Amygdala (tissue), 56 donors: ENCODE results near the gene ALKBH6.
"Not testable (repeated sequence)": the region's sequence is repeated elsewhere in the genome, so short reads cannot be mapped to it uniquely, and the experiment has no call there.

Experiments
- DNase-seq, 56 donors: peaks; one replicate each; lab custom pipeline; 2025; lab: John Stamatoyannopoulos, UW

The ALKBH6 gene

DNA sequence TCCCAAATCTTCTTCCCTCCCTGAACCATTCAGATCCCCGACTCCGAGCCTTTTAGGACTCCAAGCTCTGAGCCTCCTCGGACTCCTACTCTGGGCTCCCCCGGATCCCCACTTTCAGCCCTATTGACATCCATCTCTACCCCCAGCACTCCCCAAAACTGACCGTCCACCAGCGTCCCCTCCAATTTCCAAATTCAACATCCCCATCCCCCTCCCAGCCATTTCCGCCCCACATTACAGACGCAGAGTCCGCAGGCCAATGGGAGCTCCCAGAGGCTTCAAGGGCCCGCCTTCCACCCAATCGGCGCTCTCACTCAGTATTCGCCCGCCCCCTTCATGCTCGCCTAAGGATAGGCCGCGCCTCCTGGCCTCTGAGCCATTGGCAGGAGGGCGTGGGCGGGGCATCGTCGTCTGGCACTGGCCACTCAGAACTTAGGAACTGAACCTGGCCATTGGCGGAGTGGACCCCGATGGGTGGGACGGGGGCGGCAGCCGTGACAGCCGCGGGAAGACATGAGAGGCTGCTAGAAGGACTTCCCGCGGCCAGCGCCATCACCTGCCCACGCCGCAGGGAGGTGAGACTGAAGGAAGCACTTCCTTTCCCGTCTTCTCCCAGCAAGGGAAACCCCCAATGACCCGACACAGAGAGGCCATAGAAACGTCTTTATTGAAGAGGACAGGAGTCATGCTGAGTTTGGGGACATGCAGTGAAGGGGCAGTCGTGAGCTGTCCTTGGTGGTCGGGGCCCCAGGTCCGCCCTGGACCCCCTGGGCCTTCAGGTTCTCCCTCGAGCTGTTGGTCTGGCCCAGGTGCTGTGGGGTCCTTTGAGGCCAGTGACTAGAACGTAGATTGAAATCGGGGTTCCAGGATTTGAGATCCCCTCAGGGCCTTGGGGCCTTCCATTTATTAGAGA, at the start of gene ALKBH6:
TSS of gene ALKBH6 (minus strand) at position 202 of the 913 bp plus-strand sequence. CDS start 816 bp downstream, outside the sequence.
- peak; percentile 68 to 100 (median 98) for DNase-seq

DNA sequence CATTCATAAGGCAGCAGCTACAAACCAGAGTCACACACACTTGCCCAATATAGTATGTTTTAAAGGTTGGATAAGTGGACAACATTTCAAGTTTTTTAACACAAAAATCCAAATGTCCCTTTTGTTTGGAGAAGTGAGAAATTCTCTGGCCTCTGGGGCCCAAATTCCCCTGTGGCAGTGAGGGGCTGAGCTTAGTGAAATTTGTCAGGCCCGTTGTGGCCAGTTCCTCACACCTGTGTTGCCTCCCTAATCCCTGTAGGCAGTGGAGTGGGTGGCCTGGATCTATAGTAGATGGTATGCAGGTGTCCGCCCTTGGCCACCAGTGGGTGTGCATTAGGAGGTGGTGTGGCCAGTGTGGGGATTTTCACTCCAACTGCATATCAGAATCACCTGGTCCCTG, 47.4 kb upstream of the ALKBH6 start:
- DNase-seq, result no peak

DNA sequence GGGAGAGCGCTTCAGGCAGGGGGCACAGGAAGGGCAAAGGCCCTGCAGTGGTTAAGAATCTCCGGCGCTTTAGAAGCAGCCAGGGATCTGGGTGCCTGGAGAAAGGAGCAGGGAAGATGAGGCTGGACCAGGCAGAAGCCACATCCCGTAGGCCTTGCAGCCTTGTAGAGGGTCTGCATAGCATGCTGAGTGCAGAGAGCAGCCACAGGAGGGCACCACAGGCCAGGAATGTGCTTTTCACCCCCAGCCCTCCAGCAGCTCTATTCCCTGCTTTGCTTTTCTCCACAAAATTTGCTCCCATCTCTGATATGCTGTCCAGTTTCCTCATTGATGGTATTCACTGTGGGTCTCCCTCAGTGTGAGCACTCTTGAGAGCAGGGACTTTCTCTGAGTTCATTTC, 46.4 kb upstream of the ALKBH6 start:
- DNase-seq, result peak in 51 of 56 donors; percentile 10 to 85 (median 58)

DNA sequence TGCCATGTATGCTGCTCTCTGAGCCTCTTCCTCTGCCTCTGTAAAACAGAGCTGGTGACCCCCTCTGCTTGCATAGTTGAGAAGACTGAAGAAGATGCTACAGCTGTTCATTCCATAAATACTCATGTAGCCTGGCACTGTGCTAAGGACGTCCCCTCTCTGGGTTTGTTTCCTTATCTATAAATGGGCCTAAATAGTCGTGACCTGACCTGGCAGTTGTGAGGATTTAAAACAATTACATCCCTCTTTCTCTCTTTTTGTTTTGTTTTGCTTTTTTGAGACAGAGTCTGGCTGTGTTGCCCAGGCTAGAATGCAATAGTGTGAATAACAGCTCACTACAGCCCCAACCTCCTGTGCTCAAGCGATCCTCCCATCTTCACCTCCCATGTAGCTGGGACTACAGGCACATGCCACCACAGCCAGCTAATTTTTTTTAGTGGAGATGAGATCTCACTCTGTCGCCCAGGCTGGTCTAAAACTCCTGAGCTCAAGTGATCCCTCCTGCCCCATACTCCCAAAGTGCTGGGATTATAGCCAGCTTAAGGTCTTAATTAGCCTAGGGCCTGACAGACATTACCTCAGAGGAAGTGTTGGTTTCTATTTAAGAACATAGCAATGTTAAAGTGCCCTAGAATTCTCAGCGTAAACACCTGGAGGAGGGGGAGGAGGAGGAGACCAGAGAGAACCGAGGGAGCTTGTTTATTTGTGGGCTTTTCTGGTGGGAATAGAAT, 45.3 kb upstream of the ALKBH6 start:
- DNase-seq, result no peak

DNA sequence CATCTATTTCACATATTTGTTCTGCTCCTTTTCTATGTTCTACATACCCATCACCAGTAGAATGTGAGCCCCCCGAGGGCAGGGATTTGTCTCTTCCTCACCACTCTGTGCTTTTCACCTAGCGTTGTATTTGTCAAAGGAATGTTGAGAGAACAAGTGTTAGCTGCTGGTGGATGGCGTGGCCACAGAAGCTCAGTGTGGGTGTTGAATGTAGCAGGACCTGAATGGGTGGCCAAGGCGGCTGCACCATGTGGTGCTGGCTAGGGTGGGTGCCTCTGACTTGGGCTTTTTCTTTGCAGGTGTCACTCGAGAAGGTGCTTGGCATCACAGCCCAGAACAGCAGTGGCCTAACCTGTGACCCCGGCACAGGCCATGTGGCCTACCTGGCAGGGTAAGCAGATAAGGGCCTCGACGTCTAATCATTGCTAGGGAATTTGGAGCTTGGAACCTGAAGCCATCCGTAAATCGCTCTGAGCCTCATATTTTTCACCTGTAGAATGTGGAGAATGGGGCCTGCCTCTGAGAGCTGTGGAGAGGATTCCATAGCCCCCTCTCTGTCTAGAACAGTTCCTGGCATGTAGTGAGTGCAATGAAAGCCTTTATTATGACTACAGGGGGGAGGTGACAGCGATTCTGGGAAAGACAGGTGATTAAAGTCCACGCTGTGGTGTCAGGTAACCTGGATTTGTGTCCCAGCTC, 44.6 kb upstream of the ALKBH6 start:
- DNase-seq, result no peak

DNA sequence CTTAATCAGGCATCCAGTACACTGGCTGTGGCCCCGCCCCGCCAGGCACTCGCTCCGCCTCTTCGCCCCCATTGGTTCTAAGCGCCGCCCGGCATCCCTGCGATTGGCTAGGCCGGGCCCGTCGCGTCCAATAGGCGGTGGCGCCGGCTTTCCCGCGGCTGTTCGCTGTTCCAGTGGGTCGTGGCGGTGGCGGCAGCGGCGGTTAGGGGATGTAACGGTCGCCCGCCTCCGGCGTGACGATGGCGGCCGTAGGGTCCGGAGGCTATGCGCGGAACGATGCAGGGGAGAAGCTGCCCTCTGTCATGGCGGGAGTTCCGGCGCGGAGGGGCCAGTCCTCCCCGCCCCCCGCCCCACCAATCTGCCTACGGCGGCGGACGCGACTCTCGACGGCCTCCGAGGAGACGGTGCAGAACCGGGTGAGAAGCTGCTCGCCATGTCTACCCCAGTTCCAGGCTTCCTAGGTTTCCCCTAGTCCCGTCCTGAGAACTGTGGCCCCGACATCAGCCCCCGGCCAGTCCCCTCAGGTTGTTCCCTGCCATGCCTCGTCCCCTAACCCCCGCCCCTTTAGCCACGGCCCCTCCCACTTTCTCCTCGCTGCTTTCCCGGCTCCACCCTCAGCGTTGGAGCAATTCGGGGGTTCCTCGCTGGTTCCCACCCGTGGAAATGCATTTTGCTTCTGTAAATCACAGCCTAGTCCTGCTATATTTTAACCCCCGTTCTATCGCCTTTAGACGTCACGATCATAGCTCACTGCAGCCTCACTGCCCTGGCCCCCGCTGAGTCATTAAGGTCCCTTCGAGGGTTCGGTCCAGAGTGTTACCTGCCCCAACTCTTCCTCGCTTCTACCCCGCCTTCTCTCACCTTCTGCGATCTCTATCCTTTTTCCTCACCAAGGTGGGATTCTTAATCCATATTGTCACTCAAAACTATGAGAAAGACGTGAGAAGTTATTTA, 41.0 kb upstream of the ALKBH6 start, which contains the start of gene WDR62:
TSS of gene WDR62 (plus strand) at position 165 of the 954 bp plus-strand sequence. CDS start at position 240, 75 bp downstream.
- DNase-seq, result peak in 54 of 56 donors; percentile 83 to 100 (median 97)

DNA sequence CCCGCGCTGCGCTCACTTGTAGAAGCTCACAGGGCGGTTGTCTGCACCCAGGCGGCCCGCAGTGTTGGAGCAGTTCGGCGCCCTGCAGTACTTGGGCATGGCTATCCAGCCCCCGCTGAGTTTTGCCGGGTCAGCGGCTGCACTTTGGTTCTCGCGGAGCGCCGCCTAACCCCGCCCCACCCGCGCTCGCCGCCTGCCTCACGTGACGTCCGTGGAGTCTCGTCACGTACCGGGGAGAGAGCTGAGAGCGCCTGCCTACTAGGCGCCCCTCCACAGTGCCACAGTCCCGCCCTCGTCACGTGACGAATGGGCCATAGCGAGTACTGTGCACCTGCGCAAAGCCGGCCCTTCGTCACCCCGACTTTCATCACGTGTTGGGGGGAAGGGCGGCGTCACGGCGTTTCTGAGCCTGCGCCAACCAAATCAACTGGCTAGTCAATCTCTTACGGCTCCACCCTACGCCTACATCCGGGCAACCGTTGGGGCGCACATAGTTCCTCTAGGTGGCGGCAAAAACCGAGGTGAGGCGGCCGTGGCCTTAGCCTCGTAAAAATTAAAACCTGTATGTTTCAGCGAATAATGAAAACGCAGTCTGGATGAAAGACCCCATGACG, 40.2 kb upstream of the ALKBH6 start, which contains the start of gene THAP8:
TSS of gene THAP8 (minus strand) at position 167 of the 614 bp plus-strand sequence. CDS start at position 99, 68 bp downstream.
- peak; percentile 94 to 100 (median 99) for DNase-seq

DNA sequence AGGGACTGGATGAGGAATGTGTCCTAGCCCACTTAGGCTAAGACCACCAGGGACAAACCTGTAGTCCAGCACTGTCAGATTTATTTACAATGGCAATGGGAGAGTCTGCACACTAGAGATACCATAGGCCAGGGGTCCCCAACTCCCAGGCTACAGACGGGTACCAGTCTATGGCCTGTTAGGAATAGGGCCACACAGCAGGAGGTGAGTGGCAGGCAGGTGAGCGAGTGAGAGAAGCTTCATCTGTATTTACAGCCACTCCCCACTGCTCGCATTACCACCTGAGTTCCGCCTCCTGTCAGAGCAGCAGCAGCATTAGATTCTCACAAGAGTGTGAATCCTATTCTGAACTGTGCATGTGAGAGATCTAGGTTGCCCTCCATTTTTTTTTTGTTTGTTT, 37.6 kb upstream of the ALKBH6 start:
- DNase-seq, result no peak

DNA sequence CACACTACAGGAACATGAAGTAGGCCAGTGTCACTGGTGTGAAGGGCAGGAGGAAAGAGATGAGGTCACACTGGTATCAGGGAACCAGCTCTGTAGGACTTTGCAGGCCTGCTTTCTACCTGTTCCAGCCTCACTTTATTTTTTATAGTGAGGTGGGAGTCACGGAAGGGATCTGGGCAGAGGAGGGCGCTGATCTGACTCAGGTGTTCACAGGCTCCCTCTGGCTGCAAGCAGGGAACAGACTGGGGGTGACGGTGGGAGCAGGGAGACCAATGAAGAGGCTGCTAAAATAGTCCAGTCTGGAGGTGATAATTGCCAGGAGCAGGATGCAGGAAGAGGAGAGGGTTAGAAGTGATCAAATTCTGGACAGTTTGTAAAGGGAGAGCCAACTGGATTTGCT, 37.2 kb upstream of the ALKBH6 start:
- peak in 2 of 56 donors; percentile 8 to 15 for DNase-seq

DNA sequence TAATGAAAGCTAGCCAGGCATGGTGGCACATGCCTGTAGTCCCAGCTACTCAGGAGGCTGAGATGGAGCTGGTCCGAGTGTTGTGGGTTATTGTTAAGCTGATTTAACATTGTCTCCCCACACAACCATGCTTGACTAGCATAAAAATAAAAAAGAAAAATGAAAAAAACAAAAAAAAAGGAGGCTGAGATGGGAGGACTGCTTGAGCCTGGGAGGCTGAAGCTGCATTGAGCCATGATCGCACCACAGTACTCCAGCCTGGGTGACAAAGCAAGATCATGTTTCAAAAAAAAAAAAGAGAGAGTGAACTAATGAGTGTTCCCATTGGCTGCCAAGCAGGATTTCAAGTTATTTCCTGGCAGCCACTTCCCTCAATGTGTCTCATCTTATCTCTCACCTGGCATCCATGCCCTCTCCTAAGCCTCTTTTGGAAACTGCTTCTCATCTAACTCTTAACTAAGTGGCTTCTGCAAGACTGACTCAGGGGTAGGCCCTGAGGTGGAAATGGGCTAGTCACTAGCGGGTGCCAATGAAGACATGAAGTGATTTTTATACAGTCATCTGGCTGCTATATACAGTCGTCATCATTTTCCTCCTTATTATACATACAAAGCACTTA, 35.2 kb upstream of the ALKBH6 start:
- DNase-seq, result no peak

DNA sequence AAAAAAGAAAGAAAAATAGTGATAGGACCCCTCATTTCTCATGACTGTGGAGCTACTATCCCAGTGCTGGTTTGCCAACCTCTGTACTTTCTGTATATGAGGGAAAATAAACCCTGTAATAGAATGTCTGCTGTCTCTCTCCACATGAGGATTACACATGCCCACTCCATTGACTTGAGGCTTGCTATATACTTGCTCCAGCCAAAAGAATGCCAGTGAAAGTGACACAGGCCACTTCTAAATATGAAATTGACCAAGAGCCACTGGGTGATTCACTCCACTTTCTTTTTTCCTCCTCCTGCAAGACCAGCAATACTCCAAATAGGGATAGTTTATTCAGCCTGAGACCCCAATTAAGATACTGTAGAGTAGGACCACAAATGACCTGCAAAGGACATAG, 33.8 kb upstream of the ALKBH6 start:
- no peak for DNase-seq

DNA sequence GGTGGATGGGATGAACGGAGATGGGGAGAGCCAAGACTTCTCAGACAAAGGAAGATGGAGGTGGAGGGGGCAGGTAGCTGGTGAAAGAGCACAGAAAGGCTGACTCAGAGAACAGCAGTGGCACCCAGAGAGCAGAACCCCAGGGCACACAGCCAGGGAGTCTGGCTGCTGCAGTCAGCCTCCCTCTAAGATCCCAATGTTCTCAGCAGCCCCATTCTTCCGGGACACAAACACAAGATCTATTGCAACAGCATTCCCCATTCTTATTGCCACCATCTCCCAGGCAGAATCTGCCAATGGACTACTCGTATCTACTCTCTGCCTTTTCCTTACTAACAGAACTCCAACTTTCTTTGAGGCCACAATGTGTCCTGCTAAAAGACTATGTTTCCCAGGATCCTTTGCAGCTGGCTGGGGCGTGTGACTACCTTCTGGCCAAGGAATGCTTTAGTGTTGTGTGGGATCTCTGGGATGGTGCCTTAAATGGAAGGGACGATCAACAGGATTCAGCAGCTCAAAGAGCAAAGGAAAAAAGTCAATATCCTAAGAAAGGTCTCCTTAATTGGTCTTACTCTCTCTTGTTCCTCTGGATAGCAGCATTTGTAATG, 32.5 kb upstream of the ALKBH6 start:
- peak in 15 of 56 donors; percentile 6 to 58 (median 18) for DNase-seq

DNA sequence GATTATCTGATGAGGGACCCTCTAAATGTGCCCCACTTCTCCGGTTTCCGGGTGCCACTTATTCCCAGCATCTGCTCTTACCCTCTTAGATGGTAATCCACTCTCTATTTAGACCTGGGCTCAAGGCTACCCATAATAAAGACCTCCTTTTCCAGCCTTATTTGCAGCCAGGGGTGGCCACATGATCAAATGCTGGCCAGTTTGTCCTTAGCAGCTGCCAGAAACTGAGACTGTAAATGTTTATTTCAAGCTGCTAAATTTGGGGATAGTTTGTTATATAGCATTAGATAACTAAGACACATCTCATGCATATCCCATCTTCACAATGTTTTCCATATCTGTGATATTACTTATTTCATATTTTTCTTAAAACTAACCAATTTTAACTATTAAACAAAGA, 29.9 kb upstream of the ALKBH6 start:
- peak in 11 of 56 donors; percentile 2 to 38 (median 14) for DNase-seq

DNA sequence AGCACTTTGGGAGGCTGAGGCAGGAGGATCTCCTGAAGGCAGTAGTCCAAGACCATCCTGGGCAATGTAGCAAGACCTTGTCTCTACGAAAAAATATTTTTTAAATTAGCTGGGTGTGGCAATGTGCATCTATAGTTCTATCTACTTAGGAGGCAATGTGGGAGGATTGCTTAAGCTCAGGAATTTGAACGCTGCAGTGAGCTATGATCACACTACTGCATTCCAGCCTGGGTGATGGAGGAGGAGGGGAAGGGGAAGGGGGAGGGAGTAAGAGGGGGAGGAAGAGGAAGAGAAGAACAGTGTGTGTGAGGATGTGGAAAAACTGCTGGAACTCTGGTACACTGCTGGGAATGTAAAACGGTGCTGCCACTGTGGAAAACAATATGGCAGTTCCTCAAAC, 27.8 kb upstream of the ALKBH6 start:
- DNase-seq, result no peak

DNA sequence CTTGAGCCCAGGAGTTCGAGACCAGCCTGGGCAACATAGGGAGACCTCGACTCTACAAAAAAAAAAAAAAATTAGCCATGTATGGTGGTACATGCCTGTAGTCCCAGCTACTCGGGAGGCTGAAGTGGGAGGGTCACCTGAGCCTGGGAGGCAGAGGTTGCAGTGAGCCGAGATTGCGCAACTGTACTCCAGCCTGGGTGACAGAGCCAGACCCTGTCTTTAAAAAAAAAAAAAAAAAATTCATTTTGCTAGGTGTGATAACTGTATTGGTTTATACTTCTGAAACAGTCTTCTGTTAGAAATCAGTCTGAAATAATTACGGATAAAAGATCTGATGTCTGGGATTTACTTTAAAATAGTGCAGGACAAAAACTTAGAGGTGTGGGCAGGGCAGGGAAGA, 27.1 kb upstream of the ALKBH6 start:
- DNase-seq, result not testable (repeated sequence)

DNA sequence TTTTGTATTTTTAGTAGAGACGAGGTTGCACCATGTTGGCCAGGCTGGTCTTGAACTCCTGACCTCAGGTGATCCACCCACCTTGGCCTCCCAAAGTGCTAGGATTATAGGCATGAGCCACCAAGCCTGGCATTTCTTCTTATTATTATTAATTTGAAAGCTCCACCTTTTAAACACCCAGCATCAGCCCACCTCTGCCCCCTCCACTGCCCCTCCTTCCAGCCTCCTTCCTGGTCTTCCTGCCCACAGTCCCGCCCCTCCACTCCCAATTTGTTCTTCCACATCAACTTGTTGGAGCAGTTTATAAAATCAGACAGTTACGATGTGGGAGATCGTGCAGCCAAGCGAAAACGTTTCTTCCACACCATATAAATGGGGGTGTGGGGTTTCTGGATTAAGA, 26.5 kb upstream of the ALKBH6 start:
- DNase-seq, result no peak

DNA sequence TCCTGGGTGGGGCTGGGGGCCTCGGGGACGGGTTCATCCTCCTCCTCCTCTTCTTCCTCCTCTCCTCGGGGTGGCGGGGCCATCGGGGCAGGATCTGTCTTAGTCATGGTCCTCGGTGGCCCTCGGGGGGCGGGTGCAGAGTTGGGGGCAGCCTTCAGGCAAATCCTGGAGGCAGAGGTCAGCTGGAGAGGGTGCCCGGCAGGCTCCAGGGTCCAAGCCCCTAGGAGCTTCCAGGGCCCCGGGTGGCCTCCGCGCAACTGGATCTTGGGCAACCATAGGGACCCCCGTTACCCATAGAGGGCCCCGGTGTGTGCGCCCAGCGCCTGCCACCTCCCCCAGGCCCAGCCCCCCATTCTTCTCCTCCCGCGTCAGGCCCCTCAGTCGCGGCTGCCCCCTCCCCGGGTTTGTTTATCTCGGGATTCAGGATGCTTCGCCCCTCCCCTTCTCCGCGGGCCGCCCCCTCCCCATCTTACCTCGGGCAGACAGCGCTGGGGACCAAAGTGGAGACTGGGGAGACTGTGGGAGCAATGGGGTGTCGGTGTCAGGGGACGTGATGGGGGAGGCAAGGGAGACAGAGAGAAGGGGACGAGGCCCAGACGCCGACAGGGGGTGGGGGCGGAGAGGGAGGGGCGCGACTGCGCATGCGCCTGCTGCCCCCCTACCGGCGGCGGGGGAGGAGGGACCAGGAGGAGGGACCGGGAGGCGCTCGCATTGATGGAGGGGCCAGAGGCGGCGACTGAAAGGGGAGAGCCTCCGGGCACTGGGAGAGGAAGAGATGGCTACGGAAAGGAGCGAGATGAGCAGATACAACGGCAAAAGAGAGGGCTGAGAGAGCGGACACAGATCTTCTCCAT, 18.5 kb upstream of the ALKBH6 start, which contains the start of gene CLIP3:
TSS of gene CLIP3 (minus strand) at position 623 of the 854 bp plus-strand sequence. CDS start at position 107, 516 bp downstream.
- DNase-seq, result peak in 55 of 56 donors; percentile 25 to 89 (median 74)
